Mesendoderm (in vitro differentiated cells): ENCODE measurements around the gene ACAA2.

Source experiments
- DNase-seq: peaks from one replicate; pipeline ENCODE4 v3.0.0; 2013
- H2AK5ac ChIP-seq: 2 replicates; pipeline ENCODE4 v1.6.1; 2013; ENCODE audit warnings: low read length, inconsistent platforms
- H2BK120ac ChIP-seq: 2 replicates; pipeline ENCODE4 v1.6.1; 2013; ENCODE audit warnings: low read depth, mild to moderate bottlenecking, low read length, moderate library complexity, mixed read lengths
- H2BK15ac ChIP-seq: replicated peaks from 2 replicates; pipeline ENCODE4 v1.6.1; 2013; ENCODE audit warnings: low read depth, mild to moderate bottlenecking, moderate library complexity
- H2BK5ac ChIP-seq: 2 replicates; pipeline ENCODE4 v1.6.1; 2013; ENCODE audit warnings: low read length, inconsistent platforms
- H3K18ac ChIP-seq: 2 replicates; pipeline ENCODE4 v1.6.1; 2013; ENCODE audit warnings: mild to moderate bottlenecking, low read length, mixed read lengths
- H3K23ac ChIP-seq: one replicate; pipeline ENCODE4 v1.6.1; 2013; ENCODE audit warnings: low read length
- H3K27ac ChIP-seq: 2 replicates; pipeline ENCODE4 v1.5.1; 2013; ENCODE audit warnings: low read depth, mild to moderate bottlenecking, inconsistent platforms, low read length, moderate library complexity
- H3K27me3 ChIP-seq: 2 replicates; pipeline ENCODE4 v1.6.1; 2013; ENCODE audit warnings: low read length, control low read depth, mild to moderate bottlenecking, inconsistent platforms; ENCODE audit not compliant: insufficient read depth, poor library complexity
- H3K36me3 ChIP-seq: 2 replicates; pipeline ENCODE4 v1.6.1; 2013; ENCODE audit warnings: low read length, inconsistent platforms; ENCODE audit not compliant: control insufficient read depth, insufficient read depth
- H3K4ac ChIP-seq: one replicate; pipeline ENCODE4 v1.6.1; 2013; ENCODE audit warnings: low read depth, mild to moderate bottlenecking, low read length, moderate library complexity
- H3K4me1 ChIP-seq: 2 replicates; pipeline ENCODE4 v1.6.1; 2013; ENCODE audit warnings: low read depth, low read length, inconsistent platforms; ENCODE audit not compliant: control insufficient read depth
- H3K4me2 ChIP-seq: 2 replicates; pipeline ENCODE4 v1.6.1; 2013; ENCODE audit warnings: low read length
- H3K4me3 ChIP-seq: 2 replicates; pipeline ENCODE4 v1.5.1; 2013; ENCODE audit warnings: mild to moderate bottlenecking, low read length
- H3K56ac ChIP-seq: one replicate; pipeline ENCODE4 v1.6.1; 2013; ENCODE audit warnings: low read length
- H3K79me1 ChIP-seq: 2 replicates; pipeline ENCODE4 v1.6.1; 2013; ENCODE audit warnings: low read length, inconsistent platforms
- H3K79me2 ChIP-seq: 2 replicates; pipeline ENCODE4 v1.6.1; 2013; ENCODE audit warnings: mild to moderate bottlenecking, low read length; ENCODE audit not compliant: control insufficient read depth, insufficient read depth
- H3K9ac ChIP-seq: 2 replicates; pipeline ENCODE4 v1.6.1; 2013; ENCODE audit warnings: low read length, inconsistent platforms
- H4K5ac ChIP-seq: one replicate; pipeline ENCODE4 v1.6.1; 2013; ENCODE audit warnings: low read length
- H4K8ac ChIP-seq: one replicate; pipeline ENCODE4 v1.6.1; 2013; ENCODE audit warnings: low read depth, mild to moderate bottlenecking, control low read depth, low read length, moderate library complexity
- WGBS: extraction: QIAGEN DNeasy Blood & Tissue Kit; methylation state at CpG from one replicate; pipeline ENCODE4 v1.1.7; 2013; ENCODE audit warnings: low lambda C conversion rate, missing lambda C conversion rate; ENCODE audit not compliant: insufficient coverage; ENCODE audit errors: extremely low coverage; 5-methylcytosine and 5-hydroxymethylcytosine counted together

ACAA2 gene

DNA sequence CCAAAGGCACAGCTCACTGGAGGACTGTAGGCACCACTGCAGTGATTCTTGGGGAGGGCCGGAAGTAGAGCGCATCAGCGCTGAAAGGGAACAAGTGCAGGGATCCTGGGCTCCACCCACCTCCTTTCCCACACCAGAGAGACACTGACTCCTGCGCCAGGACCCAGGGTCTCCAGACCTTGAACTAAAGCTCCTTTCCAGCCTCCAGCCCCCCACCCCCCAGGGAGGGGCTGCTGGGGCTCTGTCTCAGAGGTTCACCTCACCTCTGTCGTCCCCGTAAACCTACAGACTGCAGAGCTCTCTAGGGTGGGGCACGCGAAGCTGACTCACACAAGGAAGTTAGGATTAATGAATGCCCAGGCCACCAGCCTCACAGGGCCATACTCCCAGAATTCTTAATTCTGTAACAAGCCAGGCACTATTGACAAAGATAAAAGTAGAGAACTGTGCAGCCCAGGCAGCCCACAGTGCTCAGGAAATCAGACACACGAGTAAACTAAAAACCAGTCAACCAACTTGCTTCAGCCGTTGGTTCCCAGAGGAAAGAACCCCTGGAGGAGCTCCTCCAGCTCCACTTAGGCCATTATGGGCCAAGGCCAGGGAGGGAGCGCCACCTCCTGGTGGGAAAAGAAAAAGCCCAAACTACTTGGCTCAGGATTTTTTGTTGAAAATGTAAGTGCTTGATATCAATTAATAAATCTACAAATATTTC lies 45.1 kb upstream of the ACAA2 start:
- no CpG with 5 or more reads among the region's 11 CpGs for WGBS

DNA sequence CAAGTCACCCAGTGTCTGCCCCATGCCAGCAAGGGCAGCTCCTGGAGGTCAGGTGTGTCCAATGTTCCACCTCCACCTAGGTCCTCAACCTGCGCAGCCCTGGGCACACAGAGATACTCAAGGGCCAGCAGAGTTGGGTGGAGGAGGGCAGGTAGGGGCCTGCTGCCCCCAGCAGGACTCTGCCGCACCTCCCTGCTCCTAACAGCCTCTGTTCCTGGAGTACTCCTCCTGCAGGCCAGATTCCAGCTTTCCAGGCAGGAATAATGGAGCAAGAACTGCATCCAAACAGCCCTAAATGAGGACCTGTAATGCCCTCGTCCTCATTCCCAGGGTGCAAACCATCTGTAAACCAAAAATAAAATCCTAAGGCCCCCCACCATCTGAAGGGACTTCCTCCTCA lies 44.4 kb upstream of the ACAA2 start:
- no peak overlapping the region for H2AK5ac ChIP-seq
- H3K79me2 ChIP-seq: no peaks in the 10 kb centered on the region
- no CpG with 5 or more reads among the region's 3 CpGs for whole genome bisulfite sequencing
- no peaks in the 10 kb centered on the region for H3K79me1 ChIP-seq
- peak; percentile 50 for DNase-seq
- H3K27me3 ChIP-seq: no peaks in the 10 kb centered on the region
- H3K56ac ChIP-seq: no peak overlapping the region
- H3K4ac ChIP-seq: no peak overlapping the region
- no peak overlapping the region for H3K4me2 ChIP-seq
- H3K36me3 ChIP-seq: peaks cover 1% of the 10 kb centered on the region
- no peak overlapping the region for H2BK5ac ChIP-seq
- H3K18ac ChIP-seq: no peak overlapping the region
- H3K27ac ChIP-seq: no peak overlapping the region
- no peak overlapping the region for H3K4me3 ChIP-seq
- H3K9ac ChIP-seq: no peak overlapping the region
- no peak overlapping the region for H2BK120ac ChIP-seq
- no peak overlapping the region for H2BK15ac ChIP-seq
- H3K4me1 ChIP-seq: peaks cover 3% of the 10 kb centered on the region
- H3K23ac ChIP-seq: no peak overlapping the region
- no peak overlapping the region for H4K8ac ChIP-seq
- H4K5ac ChIP-seq: no peak overlapping the region

More for the DNA sequence above, 45.1 kb upstream of the ACAA2 start:
- Histone ChIP-seq H3K23ac (no peak overlapping the region), H3K18ac (peak overlapping the region; percentile 51), H4K8ac (no peak overlapping the region), H2BK15ac (no peak overlapping the region), H3K27ac (no peak overlapping the region), H4K5ac (peak overlapping the region; percentile 60), H3K27me3 (no peaks in the 10 kb centered on the region), H3K4me3 (no peak overlapping the region), H3K79me2 (no peaks in the 10 kb centered on the region), H2AK5ac (no peak overlapping the region), H3K4me2 (no peak overlapping the region), H3K36me3 (peaks cover 1% of the 10 kb centered on the region), H3K56ac (peak overlapping the region; percentile 58), H2BK120ac (no peak overlapping the region), H2BK5ac (no peak overlapping the region), H3K4ac (no peak overlapping the region), H3K9ac (peak overlapping the region; percentile 29), H3K79me1 (no peaks in the 10 kb centered on the region), H3K4me1 (peaks cover 3% of the 10 kb centered on the region)
- peak; percentile 84 for DNase-seq

DNA sequence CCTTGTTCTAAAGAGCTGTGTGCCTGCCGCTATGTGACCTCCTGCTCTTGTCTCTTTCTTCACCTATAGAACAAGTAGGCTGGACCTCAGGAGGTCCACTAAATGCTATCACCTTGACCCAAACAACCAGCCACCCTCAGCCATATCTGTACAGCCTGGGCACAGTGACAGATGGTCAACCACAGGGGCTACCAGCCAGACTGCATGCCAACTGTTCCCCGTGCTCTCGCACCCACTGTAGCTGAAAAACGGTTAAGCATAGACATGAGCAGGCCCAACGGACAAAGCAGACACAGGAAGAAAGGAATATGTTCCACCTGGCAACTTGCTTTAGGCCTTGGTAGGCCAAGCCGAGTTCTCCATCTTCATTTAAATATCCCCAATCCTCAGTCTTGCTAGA lies 43.2 kb upstream of the ACAA2 start:
- no peak overlapping the region for H3K4me3 ChIP-seq
- no peak overlapping the region for H3K9ac ChIP-seq
- H3K56ac ChIP-seq: no peak overlapping the region
- H3K4me2 ChIP-seq: no peak overlapping the region
- H3K4ac ChIP-seq: no peak overlapping the region
- no peaks in the 10 kb centered on the region for H3K79me1 ChIP-seq
- DNase-seq: no peak
- H2BK15ac ChIP-seq: no peak overlapping the region
- H2AK5ac ChIP-seq: no peak overlapping the region
- H4K5ac ChIP-seq: no peak overlapping the region
- peaks cover 3% of the 10 kb centered on the region for H3K4me1 ChIP-seq
- no peaks in the 10 kb centered on the region for H3K36me3 ChIP-seq
- H2BK5ac ChIP-seq: no peak overlapping the region
- no peak overlapping the region for H3K27ac ChIP-seq
- no peak overlapping the region for H3K18ac ChIP-seq
- no peaks in the 10 kb centered on the region for H3K79me2 ChIP-seq
- H3K27me3 ChIP-seq: no peaks in the 10 kb centered on the region
- H3K23ac ChIP-seq: no peak overlapping the region
- no peak overlapping the region for H2BK120ac ChIP-seq
- no CpG with 5 or more reads among the region's 6 CpGs for WGBS
- no peak overlapping the region for H4K8ac ChIP-seq

DNA sequence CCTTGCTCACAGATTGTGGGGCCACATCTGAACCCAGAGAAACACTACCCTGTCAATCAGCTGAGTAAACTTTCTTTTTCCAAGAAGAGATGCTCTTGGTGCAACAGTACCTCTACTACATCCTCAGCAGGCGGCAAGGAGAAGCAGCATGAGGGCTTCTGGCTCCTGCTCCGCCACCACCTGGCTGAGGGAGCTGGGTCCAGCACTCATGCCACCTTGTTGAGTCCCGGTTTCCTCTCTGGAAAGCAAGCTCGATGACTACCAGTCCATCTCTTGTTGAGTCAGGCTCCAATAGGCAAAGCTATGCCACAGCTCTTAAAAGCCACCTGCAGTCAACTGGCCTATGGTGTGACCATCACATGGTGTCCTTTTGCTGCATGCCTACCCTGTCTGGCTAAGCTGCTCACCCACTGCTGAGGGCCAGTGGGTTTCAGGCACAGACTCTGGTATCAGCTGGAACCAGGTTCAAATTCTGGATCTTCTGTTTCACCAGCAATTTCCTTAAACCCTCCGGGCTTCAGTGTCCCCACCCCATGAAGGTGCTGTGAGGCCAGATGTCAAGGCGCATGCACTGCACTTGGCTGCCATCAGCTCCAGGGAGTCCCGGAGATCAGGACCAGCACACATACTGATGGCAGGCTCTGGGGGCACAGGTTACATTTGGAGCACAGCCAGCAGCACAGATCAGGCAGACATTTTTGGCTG lies 42.5 kb upstream of the ACAA2 start:
- H3K27me3 ChIP-seq: no peaks in the 10 kb centered on the region
- no peak overlapping the region for H3K4me2 ChIP-seq
- WGBS: no CpG with 5 or more reads among the region's 7 CpGs
- H3K4me1 ChIP-seq: peaks cover 3% of the 10 kb centered on the region
- no peak overlapping the region for H3K4me3 ChIP-seq
- no peak overlapping the region for H2BK15ac ChIP-seq
- H2AK5ac ChIP-seq: no peak overlapping the region
- no peak overlapping the region for H3K9ac ChIP-seq
- no peak overlapping the region for H3K56ac ChIP-seq
- H3K4ac ChIP-seq: no peak overlapping the region
- no peak for DNase-seq
- no peak overlapping the region for H3K23ac ChIP-seq
- no peak overlapping the region for H3K18ac ChIP-seq
- H2BK5ac ChIP-seq: no peak overlapping the region
- no peaks in the 10 kb centered on the region for H3K79me2 ChIP-seq
- no peaks in the 10 kb centered on the region for H3K79me1 ChIP-seq
- no peak overlapping the region for H4K8ac ChIP-seq
- no peaks in the 10 kb centered on the region for H3K36me3 ChIP-seq
- H3K27ac ChIP-seq: no peak overlapping the region
- H4K5ac ChIP-seq: no peak overlapping the region
- no peak overlapping the region for H2BK120ac ChIP-seq

DNA sequence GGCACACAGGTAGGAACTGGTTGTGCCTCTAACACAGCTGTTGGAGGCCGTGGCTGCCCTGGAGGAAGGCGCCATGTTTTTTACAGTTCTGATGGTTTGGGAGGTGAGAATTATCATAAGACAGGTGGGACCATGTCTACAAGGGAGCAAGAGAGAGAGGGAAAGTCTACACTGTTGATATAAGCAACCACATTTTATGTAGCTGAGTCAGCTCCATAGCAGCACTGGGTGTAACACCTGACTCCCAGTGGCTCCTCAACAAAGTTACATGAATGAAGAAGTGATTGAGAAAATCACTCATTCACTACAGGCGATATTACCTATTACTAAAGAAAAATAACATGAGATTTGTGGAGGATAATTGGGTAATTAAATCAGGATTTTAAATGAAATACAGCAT lies 41.3 kb upstream of the ACAA2 start:
- Histone ChIP-seq H2BK5ac (no peak overlapping the region), H3K36me3 (no peaks in the 10 kb centered on the region), H3K79me1 (no peaks in the 10 kb centered on the region), H2AK5ac (no peak overlapping the region), H3K27ac (no peak overlapping the region), H3K4me1 (peaks cover 6% of the 10 kb centered on the region), H4K8ac (no peak overlapping the region), H3K4me2 (no peak overlapping the region), H3K9ac (no peak overlapping the region), H2BK120ac (no peak overlapping the region), H3K4ac (no peak overlapping the region), H3K18ac (no peak overlapping the region), H3K23ac (no peak overlapping the region), H2BK15ac (no peak overlapping the region), H4K5ac (no peak overlapping the region), H3K79me2 (no peaks in the 10 kb centered on the region), H3K4me3 (no peak overlapping the region), H3K56ac (no peak overlapping the region), H3K27me3 (no peaks in the 10 kb centered on the region)
- DNase-seq: no peak
- no CpG with 5 or more reads among the region's 3 CpGs for WGBS
